NB4 (cell line): ENCODE data around the gene NAPSA.

Experiments
- CTCF ChIP-seq: IDR thresholded peaks from one replicate; pipeline ENCODE4 v1.5.1; 2012; ENCODE audit warnings: low read depth, low read length
- MYC ChIP-seq: IDR thresholded peaks from 2 replicates; pipeline ENCODE4 v1.6.1; 2011; ENCODE audit warnings: low read depth, low read length
- POLR2A ChIP-seq: IDR thresholded peaks from 2 replicates; pipeline ENCODE4 v1.6.1; 2011; ENCODE audit warnings: mild to moderate bottlenecking; ENCODE audit not compliant: insufficient read length; ENCODE audit errors: extremely low read depth

DNA sequence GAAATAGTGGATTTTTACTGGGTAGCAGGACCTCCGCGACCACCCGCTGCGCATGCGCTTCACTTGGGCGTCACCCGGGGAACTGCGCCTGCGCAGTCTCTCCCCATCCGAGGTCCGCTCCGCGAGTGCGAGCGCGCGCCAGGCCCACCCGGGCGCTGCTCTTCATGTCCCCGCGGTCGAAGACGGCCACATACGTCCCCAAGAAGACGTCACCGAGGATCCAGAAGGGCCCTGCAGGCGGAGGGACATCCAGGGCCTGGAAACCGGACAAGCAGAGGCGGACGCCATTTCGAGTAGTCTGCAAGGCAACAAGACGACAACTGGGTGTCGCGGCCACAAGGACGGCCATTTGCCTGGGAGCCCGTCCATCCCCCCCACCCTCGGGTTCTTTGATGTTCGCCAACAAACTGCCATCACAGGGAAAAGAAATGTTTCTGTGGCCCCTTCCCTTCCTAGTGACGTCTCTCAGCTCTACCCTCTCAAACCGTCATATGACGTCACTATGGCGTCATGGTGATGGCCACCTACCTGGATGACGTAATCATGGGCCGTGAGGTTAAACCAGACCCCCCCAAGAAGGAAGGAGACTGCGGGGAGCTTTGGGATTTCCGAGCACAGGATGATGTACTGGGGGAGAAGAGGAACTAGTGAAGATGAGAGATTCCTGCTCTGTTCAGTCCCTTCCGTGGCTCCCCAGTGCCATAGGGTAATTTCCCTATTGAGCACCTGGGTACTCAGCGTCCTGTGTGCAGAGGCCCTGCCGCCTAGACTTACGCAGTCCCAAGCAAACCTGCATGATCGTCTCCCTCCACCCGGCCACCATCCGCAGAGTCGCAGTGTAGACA is 6.7 kb downstream of the NAPSA start:
- TF ChIP-seq CTCF (no peak), POLR2A (no peak), MYC (no peak)
